SHP77 treated with DMSO at 0.1 percent for 48 hours (cell line): ENCODE measurements around the gene ADNP.
A peak's percentile ranks its signal among the peaks of the same experiment; 100 is the strongest.
"Not testable (repeated sequence)": the region's sequence is repeated elsewhere in the genome, so short reads cannot be mapped to it uniquely, and the experiment has no call there.

Experiments
- DNase-seq: peaks from one replicate; lab custom pipeline; 2025; lab: John Stamatoyannopoulos, UW

Gene ADNP

DNA sequence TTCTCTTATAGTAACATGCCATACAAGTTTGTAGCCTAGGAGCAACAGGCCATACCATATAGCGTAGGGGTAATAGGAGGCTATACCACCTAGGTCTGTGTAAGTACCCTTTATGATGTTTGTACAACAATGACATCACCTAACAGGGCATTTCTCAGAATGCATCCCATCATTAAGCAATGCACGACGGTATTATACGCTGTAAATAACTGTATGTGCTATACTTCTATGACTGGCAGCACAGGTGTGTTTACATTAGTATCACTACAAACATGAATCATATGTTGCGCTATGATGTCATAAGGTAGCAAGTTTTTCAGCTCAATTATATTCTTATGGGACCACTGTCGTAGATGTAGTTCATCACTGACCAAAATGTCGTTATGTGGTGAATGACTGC is 31.0 kb downstream of the ADNP start:
- peak; percentile 6 for DNase-seq

DNA sequence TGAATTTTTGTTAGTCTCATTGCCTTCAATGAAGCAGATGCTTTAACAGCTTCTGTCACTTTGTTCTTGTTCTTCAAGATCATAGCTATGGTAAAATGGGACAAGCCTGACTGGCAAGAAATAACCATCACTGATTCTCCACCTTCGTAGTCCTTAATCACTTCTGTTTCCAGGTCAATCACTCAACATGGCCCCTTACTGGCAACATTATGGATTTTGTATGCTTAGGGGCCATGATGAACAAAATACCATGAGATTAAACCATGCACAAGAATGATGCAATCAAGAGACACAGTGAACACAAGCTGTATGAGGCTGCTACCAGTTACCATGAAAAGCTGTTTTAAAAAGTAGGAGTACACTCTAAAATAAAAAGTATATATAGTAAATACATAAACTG is 32.8 kb downstream of the ADNP start:
- no peak for DNase-seq

DNA sequence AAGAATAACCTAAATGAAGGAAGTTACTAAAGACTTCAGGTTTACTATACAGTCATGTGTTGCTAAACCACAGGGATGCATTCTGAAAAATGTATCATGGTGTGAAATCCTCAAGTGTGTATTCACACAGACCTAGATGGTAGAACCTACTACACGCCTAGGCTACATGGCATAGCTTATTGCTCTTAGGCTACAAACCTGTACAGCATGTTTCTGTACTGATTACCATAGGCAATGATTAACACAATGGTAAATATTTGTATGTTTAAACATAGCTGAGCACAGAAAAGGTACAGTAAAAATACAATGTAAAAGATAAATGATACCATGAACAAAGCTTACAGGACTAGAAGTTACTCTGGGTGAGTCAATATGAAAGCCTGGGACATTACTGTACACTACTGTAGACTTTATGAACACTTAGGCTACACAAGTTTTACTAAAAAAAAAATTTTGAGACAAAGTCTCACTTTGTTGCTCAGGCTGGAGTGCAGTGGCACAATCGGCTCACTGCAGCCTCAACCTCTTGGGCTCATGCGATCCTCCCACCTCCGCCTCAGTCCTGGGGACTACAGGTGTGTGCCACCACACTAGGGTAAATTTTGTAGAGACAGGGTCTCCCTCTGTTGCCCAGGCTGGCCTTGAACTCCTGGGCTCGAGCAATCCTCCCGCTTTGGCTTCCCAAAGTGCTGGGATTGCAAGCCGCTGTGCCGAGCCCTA is 36.0 kb downstream of the ADNP start:
- DNase-seq: no peak

DNA sequence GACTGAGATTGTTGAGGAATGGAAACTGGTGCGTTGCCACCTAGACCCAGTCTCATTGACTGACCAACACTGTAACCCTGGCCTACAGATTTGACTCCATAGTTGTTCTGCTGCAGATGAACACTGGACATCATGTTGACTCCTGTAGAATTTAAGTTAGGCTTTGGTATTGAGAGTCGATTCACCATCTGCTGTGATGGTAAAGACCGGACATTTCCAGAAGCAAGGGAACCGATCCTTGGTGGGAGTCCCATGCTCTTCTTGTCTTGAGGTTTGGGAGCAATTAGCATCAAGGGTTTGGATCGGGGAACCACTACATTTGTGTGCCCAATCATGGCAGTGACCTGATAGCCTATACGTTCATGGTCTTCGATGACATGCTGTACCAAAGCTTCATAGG is 37.6 kb downstream of the ADNP start:
- DNase-seq: no peak

DNA sequence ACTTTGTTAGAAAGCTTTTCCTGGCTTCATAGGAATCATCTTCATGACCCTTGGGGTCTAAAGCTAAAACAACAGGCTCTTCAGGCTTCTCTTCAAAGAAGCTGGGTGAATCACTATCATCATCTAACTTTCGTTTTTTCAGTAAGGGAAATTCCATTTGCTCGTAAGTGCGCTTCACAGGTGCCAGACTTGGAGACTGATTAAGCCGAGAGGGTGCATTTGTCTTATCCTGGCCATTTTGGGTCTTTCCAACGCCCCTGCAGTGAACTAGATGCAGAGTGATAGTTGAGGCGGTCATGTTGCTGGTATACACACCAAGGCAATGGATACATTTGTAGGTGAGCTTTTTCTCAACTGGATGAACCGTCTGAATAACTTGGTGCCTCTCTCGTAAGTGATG is 38.8 kb downstream of the ADNP start:
- DNase-seq: no peak

DNA sequence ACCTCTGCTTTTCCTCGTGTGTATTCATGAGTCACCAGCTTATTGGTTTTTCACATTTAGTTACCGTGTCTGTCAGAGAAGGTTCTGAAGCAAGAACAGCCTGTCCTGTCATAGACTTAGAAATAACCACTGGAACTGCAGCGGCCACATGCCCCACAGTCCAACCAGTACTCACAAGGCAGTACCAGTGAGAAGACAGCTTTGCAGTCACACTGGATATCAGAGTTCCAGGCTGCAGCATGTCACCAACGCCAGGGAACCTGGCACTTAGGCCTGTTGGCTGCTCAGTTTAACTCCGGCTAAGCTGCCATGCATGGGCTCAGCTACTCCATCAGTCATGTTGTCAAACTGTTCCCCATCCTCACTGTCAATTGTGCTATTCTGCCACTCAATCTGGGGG is 40.1 kb downstream of the ADNP start:
- DNase-seq: no peak

DNA sequence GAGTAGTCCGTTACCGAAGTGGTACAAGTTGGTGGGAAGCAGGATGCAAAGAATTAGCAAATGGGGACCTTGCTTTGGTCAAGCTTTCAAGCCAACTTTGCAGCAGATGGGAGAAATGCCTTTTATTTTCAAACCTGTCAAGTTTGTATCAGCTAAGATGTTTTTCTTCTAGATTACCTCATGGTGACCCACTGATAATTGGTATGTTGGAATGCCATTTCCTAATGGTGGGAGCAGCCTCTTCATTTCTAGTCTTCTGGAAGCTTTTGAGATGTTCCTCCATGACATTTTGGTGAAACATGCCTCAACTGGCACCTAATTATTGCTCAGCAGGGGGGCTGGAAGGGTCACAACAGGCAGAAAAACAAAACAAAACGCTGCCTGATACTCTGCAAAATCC is 43.7 kb downstream of the ADNP start:
- DNase-seq: no peak

DNA sequence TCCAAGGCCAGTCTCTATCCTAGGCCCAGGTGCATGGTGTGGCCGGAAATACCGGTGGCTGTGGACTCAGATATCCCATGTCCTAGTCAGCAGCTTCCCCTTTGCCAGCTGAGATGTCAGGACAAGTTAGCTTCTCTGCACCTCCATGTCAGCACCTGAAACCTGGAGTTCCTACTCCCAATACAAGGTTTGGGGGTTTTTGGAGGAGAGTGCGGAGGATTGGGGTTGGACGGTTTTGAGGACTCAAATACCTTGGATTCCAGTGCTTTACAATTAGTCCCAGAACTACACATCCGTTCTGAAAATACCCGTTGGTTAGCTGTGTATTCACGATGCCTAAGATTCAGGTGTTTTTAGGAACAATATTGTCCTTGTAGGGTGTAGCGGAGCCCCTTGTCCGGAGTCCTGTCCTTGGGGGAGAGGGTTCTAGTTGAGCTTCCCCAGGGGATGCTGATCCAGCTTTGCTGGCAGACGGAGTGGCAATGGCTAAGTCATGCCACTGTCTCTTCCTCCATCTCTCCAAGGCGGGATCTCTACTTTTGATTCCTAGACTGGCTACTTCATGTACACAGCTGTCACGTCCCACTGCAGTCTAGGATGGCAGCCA is 45.0 kb downstream of the ADNP start:
- DNase-seq: no peak

DNA sequence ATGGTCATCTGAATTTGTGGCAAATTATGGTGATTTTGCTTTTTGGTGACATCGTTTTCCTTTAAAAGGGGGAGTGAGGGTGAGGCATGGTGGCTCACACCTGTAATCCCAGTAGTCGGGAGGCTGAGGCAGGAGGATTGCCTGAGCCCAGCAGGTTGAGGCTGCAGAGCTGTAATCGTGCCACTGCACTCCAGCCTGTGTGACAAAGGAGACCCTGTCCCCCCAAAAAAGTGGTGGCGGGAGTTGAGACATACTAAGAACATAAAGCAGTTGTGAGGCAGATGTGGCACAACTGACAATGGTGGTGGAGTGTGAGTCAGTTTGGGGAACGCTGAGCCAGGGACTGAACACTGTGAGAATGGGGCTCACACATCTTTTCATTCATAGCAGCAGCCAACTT is 45.5 kb downstream of the ADNP start:
- DNase-seq: no peak

DNA sequence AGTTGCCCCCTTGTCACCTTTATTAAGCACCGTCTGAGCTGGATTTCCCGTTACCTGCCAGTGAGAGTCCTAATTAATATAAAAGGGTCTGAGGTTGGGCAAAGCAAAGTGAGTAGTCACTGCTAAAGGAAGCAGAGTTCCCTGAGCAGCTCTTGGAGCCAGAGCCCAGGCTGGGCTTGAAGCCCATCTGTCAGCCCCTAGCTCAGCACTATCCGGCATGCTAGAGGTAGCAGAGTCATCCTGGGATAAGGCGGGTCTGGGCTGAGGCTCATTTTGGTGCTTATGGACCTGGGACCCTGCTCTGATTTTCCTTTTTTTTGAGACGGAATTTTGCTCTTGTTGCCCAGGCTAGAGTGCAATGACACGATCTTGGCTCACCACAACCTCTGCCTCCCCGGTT is 46.2 kb downstream of the ADNP start:
- no peak for DNase-seq

DNA sequence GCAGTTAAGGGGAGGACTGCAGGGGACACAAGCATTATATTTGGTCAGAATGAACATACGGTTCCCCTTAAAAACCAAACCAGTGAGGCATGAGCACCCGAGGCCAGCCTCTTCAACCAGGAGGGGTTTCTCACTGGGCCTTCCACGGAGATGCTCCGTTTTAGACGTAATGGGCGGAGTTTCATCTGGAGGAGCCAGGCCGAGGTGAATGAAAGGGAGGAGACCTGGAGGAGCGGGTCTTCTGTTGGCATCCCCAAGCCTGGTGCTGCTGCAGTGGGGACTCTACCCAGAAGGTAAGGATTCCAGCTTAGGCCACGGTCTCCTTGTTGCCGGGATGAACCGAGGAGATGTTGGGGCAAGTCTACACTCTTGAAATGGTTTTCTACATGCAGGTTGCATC is 47.4 kb downstream of the ADNP start:
- no peak for DNase-seq

DNA sequence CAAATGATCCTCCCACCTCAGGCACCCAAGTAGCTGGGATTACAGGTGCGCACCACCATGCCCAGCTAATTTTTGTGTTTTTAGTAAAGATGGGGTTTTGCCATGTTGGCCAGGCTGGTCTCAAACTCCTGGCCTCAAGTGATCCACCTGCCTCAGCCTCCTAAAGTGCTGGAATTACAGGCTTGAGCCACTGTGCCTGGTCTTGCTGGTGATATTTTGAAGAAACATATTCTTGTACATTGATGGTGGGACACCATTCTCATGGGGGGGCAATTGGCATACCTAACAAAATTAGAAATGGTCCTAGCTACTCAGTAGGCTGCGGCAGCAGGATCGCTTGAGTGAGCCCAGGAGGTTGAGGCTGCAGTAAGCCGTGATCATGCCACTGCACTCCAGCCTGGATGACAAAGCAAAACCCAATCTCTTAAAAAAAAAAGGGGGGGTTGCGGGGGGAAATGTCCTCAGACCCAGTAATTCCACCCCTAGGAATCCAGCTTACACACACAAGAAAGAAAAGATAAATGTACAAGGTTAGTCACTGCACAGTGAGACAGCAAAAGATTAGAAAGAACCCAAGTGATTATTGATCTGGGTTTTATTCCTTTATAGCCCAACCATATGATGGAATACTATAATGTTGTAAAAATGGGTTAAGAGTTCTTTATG is 49.3 kb downstream of the ADNP start:
- not testable (repeated sequence) for DNase-seq

DNA sequence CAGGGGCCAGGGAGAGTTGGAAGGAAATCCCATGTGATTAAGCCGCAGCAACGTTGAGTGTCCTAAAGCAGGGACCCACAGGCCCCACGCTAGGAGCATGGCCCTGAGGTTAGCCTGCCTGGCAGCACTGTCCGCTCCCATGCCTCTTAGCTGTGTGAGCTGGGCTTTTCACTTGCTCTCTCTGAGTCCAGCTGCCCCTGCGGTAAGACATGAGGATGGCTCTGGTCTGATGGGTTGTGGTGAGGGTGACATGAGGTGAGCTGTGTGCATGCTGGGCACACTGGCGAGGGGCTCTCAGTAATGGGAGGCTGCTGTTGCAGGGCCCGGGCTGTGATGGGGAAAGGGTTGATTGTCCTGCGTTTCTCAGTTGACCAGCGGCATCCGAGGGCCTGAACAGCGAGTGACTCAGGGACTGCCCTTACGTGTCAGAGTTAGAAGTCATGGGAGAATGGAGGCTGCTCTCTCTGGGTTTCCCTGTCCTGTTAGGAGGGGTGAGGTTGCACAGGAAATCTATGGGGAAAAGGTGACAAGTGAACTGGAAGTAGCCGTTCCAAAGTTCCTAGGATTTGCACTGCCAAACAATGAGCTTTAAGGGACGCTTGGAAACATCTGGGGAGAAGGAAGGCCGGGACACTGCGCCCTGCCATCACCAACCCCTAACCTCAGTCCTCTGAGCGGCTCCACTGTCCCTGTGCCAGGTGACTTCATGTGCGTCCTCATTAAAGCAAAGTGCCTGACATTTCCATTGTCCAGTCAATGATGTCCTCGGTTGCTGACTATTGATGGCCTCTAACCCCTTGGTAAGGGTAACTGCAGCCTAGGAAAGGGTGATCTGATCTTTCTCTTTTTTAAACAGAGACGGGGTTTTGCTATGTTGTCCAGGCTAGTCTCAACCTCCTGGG is 51.3 kb downstream of the ADNP start:
- no peak for DNase-seq

DNA sequence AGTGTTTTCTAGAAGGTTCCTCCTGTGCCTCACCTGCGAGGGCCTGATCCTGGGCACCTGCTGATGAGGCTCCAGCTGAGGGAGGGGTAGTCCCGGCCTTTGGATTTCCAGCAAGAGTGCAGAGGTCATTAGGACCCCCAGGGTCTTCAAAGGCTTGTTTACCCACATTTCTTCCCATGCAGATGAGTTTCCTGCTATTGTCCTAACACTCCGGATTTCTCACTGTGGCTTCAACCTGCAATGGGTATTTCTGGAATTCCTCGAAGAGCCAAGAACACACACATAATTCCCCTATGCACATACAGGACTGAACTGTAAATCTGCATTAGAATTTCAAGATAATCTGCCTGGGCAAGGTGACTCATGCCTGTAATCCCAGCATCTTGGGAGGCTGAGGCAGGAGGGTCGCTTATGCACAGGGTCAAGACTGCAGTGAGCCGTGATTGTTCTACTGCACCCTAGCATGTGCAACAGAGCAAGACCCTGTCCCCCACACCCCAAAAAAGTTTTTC is 53.9 kb downstream of the ADNP start:
- DNase-seq: no peak

DNA sequence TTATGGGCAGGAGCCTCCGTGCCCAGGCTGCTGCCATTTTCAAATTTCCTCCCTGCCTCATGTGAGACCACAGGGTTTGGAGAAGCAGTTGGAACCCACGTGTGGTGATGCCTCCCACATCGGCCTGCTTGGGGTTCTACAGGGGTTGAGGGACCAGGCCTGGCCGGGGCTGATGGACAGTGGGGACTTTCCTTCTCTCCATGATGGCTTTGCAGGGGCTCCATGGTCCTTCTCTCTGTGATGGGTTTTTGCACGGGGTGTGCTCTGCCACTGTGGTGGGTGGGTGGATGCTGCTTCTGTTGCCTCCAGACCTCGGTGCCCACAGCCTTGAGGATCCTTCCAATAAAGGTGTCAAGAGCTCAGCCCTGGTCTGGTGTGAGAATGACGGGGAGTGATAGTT is 54.4 kb downstream of the ADNP start:
- no peak for DNase-seq

DNA sequence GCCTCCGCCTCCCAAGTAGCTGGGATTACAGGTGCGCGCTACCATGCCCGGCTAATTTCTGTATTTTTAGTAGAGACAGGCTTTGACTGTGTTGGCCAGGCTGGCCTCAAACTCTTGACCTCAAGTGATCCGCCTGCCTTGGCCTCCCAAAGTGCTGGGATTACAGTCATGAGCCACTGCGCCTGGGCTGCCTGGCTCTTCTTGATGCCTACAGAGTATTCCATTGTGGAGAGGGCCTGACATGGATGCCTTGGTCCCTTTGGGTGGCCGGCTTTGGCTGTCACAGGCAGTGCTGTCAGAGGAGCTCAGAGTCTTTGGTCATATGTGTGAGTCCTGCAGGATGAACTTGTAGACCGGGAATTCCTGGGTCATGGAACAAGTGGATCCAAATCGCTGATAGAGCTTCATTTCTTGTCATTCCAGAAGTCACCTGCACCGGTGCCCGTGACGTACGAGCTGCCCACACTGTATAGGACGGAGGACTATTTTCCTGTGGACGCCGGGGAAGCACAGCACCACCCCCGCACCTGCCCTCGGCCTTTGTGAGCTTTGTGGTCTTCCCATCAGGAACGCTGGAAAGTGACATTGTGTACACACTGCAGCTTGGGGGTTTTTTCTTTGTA is 55.1 kb downstream of the ADNP start:
- DNase-seq: no peak

DNA sequence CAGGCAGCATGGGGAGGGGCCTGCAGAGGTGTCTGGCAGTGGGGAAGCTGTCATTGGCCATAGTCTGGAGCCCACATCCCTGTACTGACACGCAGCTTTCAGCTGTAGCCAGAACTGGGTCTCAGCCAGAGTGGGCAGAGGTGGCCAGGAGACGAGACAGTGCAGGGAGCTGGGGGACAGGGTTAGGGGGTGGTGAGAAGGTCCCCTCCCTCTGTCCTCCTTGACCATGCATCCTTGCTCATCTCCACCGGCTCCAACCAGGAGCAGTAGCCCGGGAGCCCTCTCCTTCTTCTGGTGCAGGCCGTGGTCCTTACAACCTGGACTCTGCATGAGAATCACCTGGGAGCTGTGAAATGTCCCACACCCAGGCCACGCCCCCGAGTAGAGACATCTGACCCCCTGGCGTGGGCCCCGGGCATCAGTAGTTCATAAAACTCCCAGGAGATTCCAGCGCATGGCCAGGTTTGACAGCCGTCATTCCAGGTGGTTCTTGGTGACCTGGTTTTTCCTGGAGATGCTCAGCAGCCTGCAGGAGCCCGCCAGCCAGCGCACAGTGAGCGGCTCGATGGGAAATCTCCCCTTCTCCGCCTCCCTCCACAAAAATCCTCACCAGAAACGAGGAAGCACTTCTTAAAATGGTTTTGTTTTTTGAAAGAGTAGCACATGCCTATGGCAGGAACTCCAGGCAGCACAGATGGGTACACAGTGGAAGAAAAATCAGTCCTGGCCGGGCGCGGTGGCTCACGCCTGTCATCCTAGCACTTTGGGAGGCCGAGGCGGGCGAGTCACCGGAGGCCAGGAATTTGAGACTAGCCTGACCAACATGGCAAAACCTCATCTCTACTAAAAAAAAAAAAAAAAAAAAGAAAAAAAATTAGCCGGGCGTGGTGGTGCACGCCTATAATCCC is 56.2 kb downstream of the ADNP start:
- no peak for DNase-seq

DNA sequence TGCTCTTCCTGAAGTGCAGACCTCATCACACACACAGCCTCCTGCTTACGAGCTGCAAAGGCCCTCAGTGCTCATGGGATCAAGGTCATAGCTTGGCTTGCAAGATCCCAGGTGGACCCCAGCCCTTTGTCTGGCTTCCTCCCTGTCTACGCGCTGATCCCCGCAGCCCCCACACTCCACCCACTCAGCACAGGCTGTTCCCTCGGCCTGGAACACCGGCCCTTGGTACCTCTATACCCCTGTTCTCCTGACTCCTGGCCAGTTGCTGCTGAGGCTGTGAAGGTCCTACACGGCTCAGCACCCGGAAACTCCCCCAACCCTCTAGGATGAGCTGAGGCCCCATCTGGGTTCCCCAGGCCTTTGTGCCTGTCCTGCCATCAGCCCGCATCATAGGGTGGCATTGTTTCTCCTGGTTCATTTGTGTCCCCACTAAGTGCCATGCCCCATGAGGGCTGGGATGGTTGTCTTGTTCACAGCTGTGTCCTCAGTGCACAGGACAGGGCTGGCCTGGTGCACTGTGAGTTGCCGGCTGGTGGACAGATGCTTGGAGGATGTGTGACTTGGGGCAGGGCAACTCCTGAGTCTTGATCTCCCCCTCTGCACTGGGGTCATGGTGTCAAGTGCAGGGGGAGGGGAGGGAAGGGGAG is 57.0 kb downstream of the ADNP start:
- DNase-seq: no peak

DNA sequence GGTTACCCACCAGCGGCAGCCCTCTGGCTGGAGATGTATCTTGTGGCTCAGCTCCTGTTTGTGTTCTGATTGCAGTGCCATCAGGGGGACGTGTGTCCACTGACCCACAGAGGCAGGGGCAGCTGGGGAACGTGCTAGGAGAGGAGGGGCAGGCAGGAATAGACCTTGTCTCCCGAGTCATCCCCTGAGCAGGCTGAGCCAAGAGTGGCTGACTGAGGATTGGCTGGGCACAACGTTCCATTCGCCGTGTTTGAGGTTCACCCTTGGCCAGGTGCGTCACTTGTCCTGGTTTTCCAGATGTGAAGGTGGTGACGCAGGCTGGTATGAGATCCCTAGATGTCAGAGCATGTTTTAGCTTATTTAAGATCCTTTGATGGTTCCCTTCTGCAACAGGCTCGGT is 57.7 kb downstream of the ADNP start:
- no peak for DNase-seq
